GM21619 (cell line): ENCODE measurements around the gene NNAT.
A peak's percentile ranks its signal among the peaks of the same experiment; 100 is the strongest.

Source experiments
- ATAC-seq: cut with Tn5 transposase; IDR thresholded peaks from one replicate; pipeline ENCODE4 v1.9.1; 2021; ENCODE audit not compliant: unreplicated experiment

The NNAT gene

GRCh38 chr20:37523911-37524700 is 3.1 kb downstream of the NNAT start:
- ATAC-seq: no peak

- no peak for ATAC-seq
Observed at GRCh38 chr20:37524859-37525708, 4.0 kb downstream of the NNAT start.

DNA sequence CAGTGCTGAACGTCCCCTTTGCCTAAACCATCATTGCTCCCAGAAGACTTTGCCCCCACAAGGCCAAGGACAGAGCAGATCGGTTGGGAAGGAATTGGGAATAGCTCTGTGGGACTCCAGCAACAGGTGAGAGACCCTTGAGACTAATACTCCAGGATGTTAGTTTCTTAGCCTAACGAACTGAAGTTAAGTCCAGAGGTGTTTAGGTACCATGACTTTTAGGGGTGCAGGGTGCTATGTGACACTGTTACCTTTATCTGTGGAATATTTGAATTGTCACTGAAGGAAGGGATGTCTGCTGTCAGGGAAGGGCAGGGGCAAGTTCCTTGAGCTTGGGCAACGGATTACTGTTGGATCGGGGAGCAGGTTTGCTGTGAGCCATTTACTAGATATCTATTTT is 4.8 kb downstream of the NNAT start:
- ATAC-seq: no peak

GRCh38 chr20:37526238-37526838 is 5.3 kb downstream of the NNAT start:
- no peak for ATAC-seq

DNA sequence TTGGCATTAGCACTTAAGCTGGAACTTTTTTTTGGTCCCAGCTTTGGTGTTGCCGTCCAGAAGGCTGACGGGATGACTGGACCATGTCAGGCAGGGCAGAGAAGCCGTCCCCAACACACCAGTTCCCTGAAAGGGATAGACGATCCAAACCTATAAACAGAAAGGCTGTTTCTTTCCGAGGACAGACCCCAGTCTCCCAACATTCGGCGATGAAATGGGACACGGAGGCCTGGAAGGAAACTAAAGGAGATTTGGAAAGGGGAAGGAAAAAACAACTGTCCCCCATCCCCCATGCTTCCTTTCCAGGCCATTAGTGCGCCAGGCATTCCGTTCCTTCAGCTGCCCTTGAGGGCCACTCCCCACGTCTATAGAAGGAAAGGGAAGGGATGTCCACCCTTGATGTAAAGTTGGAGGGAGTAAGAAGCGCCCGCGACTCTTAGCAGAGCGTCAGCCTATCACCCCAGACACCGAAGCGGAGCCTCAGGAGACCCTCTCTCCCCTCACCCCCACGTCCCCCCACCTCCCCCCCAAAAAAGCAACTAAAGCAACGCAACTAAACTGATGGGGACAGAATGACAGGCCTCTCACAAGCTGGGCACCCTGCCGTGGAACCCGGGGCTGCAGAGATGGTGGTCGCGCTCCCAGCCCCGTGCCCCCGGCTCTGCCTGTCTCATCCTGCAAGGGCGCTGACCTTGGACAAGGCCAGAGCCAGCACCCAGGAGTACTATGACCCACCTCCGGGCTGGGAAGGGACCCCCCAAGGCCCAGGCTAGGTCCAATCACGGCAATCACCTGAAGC is 6.0 kb downstream of the NNAT start:
- ATAC-seq: no peak

GRCh38 chr20:37527638-37528445 is 6.8 kb downstream of the NNAT start, which contains the start of gene BLCAP:
Gene BLCAP, minus strand, starts transcription at chr20:37527876. Its CDS starts 8,702 bp downstream, at chr20:37519174.
- peak; percentile 67 for ATAC-seq

GRCh38 chr20:37528446-37529213 is 7.6 kb downstream of the NNAT start:
- ATAC-seq: no peak

- ATAC-seq: no peak
Observed at GRCh38 chr20:37529214-37529967, 8.3 kb downstream of the NNAT start.

GRCh38 chr20:37529968-37530600 is 9.0 kb downstream of the NNAT start:
- ATAC-seq: no peak

GRCh38 chr20:37530696-37531095 is 9.6 kb downstream of the NNAT start:
- no peak for ATAC-seq

GRCh38 chr20:37531856-37532255 is 10.8 kb downstream of the NNAT start:
- ATAC-seq: no peak

DNA sequence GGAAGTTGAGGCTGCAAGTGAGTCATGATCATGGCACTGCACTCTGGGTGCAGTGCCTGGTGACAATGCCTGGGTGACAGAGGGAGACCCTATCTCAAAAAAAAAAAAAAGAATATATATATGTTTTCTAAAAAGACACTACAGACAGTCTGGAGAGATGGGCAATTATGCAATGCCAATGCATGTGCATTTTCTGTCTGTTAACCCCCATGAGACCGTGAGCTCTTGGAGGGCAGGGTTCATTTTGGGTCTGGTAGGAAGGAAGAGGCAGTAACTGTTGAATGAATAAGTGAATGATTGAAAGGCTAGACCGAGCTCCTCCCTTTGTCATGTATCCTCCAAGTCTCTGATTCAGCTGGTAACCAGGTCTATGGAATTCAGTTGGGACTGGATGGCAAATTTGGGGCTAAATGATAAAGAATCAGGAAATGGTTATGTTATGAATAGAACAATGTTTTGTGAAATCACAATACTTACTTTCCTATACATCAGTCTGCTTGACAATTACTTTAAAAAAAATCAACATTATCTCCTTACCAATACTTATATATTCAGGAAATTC is 12.2 kb downstream of the NNAT start:
- no peak for ATAC-seq

DNA sequence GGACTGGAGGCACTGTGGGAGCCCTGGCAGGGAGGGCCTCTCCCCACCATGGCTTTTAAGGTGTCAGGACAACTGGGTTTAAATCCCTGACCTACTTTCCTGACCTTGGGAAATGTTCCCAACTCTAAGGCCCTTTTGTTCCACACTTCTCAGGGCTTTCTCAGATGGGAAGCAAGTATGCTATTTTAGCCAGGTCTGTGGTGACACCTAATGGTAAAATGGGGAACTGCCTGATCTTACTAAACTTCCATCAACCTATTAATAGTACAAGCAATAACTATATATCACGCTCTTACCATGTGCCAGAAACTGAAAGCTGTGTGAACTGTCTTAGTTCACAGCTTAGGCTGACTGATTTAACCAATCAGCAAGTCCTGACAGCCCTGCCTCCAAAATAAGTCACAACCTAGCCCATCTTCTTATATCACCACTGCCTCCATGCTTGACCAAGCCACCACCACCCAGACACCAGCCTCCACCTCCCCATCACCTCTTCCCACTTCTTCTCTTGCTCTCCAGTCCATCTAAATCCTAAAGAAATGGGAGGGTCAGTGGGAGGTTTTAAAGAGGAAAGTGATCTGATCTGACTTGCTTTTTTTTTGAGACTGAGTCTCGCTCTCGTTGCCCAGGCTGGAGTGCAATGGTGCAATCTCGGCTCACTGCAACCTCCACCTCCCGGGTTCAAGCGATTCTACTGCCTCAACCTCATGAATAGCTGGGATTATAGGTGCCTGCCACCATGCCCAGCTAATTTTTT is 13.5 kb downstream of the NNAT start:
- peak; percentile 81 for ATAC-seq

- no peak for ATAC-seq
Observed at GRCh38 chr20:37535443-37536132, 14.5 kb downstream of the NNAT start.

- no peak for ATAC-seq
Observed at GRCh38 chr20:37537505-37537904, 16.5 kb downstream of the NNAT start.

- ATAC-seq: no peak
Observed at GRCh38 chr20:37538003-37538402, 17.0 kb downstream of the NNAT start.
